GM19035 (cell line): ENCODE measurements around the gene CHCHD3.

Experiments
- ATAC-seq: cut with Tn5 transposase; IDR thresholded peaks from one replicate; pipeline ENCODE4 v1.9.1; 2021; ENCODE audit not compliant: unreplicated experiment

Gene CHCHD3

DNA sequence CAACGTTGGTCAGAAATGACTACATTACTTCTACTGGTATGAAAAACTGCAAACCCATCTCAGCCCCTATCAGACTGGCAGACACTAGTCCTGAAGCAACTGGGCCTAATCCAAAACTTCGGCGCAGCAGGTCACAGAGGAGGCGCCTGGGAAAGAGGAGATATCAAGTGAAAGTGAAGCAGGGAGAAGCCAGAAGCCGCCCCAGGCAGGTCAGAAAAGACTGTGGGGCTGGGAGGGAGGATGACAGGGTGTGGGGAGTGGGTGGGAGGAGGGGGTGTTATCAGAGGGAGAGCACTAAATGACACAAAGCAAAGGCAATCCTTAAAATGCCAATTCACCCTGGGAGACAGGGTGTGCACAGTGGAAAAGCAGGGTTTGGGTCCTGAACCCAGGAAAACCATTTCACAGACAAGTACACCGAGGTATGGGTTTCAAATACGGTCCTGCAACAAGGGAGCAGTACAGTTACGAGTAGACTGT, 731 bp downstream of the CHCHD3 start:
- no peak for ATAC-seq

DNA sequence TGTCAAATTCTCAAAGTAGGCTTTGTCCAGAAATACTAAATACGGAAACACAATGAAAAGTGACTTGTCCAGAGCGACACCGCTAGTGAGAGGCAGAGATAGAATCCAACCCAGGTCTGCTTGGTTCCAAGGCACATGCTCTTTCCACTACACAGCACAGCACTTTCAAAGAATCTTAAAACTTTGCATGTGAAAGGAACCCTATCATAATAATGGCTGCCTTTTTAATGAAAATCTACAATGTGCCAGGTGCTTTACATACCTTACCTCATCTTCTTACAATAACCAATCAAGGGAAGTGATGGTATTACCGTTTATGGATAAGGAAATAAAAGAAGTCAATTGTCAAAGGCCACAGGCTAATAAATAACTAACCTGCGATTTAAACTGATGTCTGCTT, 2.6 kb downstream of the CHCHD3 start:
- ATAC-seq = no peak

DNA sequence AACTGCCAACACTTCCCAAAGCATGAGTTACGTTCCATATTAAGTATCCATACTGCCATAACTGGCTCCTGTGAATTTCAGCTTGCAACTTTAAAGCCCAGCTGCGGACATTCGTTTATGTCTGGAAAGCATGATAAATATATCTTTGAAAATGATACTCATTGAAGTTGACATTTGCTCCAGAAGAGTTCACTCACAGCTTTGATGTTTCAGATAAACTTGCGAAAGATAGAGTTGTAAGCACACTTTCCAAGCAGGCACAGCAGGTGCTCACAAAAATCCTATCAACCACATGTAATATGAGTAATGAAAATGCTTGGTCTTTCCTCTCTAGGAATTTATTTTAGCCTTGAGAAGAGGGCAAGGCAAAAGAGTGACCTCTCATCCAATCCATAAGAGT, 4.5 kb downstream of the CHCHD3 start:
- no peak for ATAC-seq

DNA sequence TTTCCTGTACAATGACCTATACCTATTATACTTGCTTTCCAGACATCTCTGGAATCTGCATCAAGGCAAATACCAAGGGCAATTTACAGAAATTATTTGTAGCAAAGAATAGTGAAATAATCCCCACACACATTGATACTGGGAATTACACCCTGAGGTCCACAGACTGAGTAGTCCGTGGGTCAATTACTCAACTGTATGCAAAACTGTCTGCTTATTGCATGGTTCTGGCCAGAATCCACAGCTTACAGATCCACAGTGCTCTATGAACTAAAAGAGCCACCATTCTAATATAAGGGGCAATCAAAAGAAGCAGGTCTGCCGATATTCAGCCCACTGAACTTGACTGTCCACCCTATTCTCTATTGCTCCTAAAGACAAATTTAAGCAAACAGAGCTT, 5.7 kb downstream of the CHCHD3 start:
- ATAC-seq = no peak

DNA sequence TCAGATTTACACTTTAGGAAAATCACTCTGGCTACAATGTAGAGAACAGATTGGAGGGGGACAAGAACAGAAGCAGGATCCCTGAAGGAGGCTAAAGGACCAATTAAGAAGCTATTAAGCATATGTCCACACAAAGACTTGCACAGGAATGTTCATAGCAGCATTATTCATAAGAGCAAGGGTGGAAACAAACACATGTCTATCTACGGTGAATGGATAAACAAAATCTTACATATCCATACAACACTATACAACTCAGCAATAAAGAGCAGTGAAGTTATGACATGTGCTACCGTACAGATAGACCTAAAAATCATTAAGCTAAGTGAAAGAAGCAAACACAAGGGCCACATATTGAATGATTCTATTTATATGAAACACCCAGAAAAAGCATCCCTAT, 10.4 kb downstream of the CHCHD3 start:
- ATAC-seq = no peak

DNA sequence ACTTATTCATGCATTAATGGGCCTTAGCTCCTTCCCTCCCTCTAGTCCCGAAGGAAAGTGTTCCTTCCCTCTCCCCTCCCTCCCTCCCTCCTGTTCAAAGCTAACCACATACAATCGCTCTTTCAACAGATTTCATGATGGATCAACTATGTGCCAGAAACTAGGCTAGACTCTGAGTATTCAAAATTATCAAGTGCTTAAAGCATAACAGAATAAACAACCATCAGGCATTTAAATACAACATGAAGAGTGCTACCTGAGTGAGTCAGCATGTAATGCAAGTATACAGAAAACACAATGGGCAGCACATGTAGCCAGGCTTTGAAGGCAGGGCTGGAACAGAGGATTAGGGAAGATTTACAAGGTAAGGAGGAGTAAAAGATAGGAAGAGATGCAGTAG, 11.3 kb downstream of the CHCHD3 start:
- no peak for ATAC-seq

DNA sequence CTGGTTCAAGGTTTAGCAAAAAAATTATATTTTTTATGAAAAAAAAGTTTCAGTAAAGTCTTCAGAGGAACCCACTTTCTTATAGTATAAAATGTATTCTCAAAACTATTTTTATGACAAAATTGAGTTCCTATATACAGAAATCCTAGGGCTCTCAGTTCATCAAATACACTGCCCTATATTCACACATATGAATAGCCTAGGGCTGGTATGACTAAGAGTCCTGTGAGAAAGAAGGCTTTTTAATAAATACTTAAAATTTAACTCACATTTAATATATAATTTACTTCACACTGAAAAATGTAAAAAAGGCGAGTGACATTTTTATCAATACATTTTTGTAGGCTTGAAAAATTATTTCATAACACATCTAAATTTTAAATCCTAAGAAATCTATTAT, 16.6 kb downstream of the CHCHD3 start:
- no peak for ATAC-seq

DNA sequence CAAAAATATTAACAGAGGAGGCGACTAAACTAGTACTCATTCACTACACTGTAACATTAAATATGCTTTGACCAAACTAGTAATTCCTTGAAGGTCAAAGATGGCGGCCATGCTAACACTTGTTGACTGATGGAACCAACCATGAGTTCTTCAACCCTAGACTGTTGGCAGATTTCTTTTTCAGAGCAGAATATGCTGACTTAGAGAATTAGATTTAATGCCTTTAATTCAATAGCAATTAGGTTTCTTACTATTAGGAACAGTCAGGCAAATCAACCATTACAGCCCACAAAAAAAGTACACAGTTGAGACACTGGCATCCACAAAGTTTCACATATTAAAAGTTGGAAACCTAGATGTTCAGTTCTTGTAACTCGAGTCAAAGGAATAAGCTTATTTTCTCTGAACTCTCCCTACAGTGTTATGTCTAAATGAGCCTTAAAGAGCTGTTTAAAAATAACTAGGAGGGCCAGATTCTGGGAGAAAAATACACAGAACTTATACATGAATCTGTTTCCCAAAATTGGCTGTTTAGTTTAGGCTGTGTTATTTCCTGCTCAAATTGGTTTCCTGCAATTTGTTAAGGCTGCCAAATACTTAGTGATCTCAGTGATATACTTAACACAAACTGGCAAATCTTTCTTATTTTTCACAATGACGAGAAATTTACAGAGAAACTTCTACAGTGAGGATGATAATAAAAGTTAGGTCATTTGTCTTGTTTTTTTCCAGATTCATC, 17.6 kb downstream of the CHCHD3 start:
- ATAC-seq = no peak

DNA sequence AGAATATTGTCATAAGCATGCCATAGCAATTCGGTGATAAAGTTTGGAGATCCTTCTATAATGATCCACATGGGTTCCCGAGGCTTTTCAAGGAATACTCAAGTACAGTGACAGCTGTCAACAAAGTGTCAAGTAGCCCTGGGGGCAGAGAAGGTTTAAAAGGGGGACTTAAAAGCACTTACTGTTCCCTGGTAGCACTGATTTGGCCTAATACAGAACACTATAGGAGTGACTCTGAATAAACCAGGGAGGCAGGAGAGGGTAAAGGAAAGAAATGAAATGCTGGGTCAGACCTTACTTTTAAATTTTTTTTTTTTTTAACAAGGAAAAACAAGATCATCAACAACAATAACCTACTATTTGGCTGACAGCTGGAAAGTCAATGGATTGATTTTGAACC, 20.1 kb downstream of the CHCHD3 start:
- no peak for ATAC-seq

DNA sequence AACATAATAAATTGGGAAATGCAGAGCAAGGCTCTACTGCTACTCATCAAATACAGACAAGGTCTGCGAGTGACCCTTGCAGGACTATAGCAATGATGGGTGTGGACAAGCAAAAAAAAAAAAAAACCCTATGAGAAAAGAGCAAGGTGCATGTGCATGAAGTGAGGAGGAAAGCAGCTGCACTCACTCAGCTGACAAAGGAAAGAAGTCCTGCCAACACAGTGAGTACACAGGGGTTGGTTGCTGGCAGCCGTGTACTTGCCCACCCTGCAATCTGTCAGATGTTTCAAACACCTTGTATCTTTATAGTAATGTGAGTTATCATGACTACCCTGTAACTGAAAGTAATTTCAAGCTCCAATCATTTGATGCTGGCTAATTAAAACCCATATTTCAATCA, 20.5 kb downstream of the CHCHD3 start:
- ATAC-seq = no peak

DNA sequence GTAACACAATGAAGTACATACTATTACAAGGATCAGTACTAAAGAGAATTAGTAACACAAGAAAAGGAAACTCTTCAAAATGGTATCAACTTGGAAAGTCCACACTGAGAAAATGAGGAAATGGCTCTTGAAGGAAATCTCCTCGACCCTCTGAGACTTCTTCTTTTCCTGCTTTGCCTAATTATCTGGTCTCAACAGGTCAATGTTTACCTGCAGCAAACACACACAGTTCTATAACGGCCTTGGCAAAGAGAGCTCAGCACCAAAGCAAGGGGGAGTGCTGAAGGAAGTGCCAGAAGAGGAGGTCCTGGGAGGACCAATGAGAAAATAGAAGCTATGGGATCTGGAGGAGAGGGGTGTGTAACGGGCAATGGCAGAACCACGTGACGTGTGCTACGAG, 21.9 kb downstream of the CHCHD3 start:
- ATAC-seq = no peak

DNA sequence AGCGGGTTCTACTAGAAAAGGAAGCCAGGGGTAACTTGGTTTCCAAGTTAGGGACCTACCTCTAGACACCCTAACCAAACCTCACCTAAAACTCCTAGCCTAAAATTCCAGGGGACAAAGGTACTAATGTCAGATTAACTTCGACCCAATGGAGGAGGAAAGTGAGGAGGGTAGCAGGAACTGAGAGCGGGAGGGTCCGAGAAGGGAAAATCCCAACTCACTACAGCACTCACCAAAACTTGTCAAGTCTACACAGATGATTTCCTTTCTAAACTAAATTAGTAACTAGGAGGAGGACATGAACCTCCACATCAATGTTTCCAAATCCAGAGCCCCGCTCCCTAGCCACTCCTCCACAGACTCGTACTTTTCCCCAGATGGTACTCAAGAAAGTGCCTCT, 22.6 kb downstream of the CHCHD3 start:
- ATAC-seq = no peak

DNA sequence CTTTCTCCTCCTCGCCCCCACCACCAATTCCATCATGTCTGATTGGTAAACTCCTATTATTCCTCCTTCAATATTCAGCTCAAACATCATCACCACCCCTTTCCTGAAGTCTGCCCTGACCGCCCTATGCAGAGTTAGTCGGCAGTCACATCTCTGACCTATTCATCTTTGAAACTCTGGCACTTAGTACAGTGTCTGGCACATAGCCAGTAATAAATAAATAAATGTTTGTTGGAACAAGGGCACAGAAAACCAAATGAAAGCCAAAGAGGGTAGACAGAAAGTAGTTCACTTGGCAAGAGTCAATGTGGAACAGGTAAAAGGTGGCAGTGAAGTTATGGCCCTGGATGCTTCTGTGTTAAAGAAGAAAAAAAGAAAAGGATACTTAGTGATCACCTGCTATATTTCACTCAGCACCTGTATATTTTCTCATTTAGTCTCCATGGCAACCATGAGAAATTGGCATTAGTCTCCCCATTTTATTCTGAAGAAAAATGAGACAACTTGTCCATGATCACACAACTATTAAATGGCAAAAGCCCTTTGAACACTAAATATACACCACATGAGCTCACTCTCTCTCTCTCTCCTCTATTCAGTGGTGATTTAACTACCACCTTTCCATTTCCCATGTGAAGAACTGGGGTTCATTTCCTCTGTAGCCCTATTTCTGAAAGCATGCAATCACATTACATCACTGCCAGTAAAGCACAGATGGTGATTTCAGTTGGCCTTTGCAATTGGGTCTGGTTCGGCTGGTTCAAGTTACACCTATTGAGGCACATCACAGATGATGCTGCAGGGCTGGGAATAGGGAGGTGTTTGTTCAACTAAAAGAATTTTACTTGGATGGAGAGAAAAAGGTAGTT, 25.3 kb downstream of the CHCHD3 start:
- no peak for ATAC-seq

DNA sequence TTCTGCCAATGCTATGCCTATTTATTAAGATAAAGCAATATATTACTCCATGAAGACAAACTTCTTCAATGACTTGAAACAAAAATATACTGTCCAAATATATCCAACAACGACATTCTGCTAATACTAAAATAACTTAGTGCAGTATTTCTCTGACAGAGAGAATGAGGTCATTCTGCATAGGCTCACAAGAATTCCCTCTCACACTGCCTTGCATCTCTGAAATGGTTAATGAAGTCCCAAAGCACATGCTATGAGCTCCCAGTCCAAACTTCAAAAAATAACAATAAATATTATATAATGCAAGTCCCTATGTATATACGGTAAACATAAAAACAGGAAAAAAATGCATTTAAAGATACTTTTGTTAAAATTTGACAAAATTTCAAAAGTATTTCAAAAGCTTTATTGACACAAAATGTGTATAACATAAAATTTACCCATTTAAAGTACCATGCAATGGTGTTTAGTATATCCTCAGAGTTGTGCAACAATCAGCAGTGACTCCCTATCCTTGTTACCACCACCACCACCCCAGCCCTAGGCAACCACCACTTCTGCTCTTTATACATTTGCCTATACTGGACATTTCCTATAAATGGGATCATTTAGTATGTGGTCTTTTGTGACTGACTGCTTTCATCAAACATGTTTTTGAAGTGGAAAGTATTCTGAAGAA, 27.6 kb downstream of the CHCHD3 start:
- no peak for ATAC-seq

DNA sequence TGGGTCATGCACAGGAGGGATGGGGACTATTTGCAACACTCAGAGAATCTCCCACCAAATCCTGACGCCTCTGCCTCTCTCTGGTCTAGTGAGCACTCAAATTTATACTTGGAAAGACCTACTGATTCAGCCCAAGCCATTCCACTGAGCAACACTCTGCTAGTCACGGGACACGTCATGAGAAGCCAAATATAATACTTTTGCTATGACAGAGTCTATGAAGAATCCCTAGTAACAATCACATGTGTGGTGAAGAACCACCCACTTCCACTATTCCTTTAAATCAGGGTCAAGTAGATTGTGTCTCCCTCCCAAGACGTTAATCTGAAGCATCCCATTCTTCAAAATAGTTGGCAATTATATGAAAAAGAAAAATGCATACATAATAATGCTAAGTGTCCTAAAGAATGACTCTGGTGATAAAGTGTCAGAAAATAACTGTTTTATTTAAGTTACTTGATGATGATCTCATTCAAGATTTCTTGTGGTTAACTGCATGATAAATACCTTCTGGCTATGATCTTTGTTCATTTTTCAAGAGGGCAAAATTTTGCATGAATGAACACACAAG, 28.5 kb downstream of the CHCHD3 start:
- ATAC-seq = peak; percentile 52

DNA sequence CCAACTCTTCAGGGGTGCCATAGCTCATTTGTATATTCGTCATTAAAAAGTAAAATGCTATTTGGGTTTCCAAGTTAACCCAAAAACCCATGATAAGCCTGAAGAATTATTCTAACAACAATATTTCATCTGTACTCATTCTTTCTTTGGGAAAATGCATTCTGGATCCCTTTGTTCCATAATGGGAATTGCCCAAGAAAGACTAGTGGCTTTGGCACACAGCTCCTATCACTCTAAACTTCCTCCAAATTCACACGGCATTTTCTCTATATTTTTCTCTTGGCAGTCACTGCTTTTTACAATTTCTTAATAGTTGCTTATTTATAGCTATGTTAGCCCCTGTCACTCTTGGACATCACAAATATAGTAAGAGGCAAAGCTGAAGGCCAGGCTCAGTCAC, 29.1 kb downstream of the CHCHD3 start:
- ATAC-seq = no peak

DNA sequence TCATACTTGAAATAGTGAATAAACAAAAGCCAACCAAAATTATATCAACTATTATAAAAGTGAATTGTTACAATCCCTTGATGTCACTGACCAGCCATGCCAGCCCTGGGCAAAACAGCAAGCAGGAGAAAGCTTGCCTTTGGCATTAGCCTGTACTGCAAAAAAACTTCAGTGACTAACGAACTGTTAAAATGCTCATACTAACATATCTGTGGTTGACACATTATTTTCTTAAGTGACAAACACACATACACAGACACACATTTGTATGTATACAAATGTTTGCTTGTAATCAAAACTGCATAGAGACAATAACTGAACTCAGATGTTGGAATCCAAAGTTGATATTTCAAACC, 29.5 kb downstream of the CHCHD3 start:
- no peak for ATAC-seq

DNA sequence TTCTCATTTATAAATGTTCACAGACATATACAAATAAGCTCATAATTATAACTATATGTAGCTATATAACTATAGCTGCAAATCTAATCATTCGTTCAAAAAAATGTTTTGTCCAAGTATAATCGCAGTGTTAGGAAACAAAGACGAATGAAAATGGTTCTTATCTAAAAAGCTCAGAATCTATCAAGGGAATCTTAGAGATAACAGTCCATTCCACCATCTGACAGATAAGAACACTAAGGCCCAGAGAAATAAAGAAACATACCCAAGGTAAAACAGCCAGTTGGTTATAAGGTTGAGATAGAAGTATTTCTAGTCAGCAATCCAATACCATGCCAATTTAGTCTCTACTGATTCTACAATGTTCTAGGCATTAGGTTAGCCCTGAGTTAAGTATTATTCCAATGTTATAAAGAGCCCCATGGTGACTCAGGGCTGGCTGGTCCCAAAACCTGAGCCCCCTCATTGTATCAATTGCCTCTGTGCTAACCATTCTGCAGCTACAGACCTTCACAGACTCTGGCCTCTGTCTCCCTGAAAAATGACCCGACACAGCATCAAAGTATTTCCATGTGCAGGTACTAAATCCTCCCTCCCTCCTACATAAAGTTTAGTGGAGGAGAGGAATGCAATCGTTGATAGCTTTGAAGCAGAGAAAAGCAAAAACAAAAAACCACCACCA, 30.0 kb downstream of the CHCHD3 start:
- ATAC-seq = no peak

DNA sequence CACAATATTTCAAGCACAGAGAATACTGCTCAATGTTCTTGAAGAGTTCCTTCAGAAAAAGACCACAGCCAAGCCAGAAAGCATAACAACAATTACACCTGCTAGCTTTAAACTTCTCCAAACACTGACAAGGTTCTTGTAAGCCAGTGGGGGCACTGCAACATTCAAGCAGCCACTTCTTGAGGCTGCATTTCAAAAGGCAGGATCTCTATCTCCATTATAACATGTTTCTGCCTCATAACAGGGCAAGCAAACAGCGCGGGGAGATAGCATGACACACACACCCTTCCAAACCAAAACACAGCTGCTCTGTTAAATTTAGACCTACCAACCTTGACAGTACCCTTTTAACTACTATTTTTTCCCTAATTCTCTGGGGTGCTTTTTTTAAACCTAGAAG, 30.8 kb downstream of the CHCHD3 start:
- no peak for ATAC-seq

DNA sequence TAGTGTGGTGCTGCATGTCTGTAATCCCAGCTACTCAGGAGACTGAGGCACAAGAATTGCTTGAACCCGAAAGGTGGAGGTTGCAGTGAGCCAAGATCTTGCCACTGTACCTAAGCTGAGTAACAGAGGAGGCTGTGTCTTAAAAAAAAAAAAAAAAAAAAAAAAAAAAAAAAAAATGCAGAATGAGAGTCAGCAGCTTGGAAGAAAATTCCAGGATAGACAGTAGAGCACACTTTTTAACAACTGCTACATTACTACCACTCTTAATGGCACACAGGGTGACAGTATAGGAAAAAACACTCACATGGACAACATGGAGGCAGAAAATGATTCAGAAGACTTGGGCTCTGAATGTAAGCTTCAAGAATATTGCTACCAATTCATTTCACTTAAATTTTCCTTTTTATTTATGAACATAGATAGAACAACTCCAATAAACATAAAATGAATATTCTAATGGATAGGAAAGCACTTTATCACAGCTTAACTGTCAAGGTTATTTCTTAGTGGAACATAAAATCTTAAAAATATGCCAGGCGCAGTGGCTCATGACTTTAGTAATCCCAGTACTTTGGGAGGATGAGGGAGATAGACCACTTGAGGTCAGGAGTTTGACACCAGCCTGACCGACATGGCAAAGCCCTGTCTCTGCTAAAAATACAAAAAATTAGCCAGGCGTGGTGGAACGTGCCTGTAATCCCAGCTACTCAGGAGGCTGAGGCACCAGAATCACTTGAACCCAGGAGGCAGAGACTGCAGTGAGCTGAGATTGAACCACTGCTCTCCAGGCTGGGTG, 31.5 kb downstream of the CHCHD3 start:
- ATAC-seq = no peak
